NCI-H146 (cell line): ENCODE results near the gene TRERF1.
"Not testable (repeated sequence)": the region's sequence is repeated elsewhere in the genome, so short reads cannot be mapped to it uniquely, and the experiment has no call there.

Experiments
- DNase-seq: peaks from one replicate; lab custom pipeline; 2025; lab: John Stamatoyannopoulos, UW

TRERF1 gene

GRCh38 chr6:42222448-42222847, 229.3 kb downstream of the TRERF1 start:
- DNase-seq, result no peak

DNA sequence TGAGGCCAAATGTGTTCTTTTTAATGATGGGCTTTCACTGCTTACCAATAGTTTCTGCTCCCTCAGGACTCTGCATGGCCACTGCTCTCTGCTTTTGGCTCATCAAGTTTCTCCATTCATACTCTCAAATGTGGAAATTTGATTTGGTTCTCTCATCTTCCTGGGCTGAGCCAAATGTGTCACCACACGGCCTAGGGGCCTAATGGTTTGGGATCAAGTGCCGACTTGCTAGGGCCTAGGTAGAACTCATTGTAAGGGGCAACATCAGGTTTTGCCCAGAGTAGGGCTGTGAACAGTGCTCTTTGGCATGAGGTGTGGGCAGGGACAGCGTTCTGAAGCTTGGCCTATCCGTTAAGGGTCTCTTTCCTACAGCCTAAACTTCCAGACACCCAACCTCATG, 230.2 kb downstream of the TRERF1 start:
- no peak for DNase-seq

GRCh38 chr6:42220807-42221206, 230.9 kb downstream of the TRERF1 start:
- DNase-seq, result no peak

DNA sequence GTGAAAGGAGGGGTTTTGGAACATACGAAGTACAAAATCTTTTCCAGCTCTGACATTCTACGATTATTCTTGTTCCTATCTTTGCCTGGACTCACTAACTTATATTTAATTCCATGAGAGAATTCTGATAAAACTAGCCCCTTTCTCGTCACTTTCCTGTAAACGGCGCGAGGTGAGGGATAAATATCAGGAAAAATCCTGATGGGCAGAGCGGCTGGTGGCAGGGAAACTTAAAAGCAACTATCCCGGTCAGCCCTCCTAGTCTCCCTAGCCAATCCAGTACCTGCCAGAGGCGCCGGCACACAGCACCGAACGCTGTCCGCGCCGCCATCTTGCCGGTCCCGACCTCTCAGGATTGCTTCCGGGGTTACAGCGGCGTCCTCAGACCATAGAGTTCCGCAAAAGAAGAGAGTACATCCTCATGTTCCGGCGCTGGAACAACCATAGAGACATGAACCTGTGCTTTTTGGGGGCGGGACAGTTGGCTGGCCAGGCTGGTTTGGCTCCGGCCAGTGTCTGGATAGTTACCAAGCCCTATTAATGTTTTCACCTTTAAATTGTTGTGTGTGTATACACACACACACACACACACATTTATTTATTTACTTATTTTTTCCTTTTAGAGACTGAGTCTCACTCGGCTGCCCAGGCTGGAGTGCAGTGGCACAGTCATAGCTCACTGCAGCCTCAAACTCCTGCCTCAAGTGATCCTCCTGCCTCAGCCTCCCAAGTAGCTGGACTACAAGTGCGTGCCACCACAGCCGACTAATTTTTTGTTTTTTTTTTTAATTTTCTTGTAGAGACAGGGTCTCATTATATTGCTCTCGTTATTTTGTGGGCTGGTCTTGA, 234.0 kb downstream of the TRERF1 start, which contains the start of gene MRPS10:
Gene MRPS10, minus strand, starts transcription at position 343 of the 849 bp plus-strand sequence. Its CDS starts 12 bp downstream, at position 331.
- DNase-seq, result peak; percentile 98

DNA sequence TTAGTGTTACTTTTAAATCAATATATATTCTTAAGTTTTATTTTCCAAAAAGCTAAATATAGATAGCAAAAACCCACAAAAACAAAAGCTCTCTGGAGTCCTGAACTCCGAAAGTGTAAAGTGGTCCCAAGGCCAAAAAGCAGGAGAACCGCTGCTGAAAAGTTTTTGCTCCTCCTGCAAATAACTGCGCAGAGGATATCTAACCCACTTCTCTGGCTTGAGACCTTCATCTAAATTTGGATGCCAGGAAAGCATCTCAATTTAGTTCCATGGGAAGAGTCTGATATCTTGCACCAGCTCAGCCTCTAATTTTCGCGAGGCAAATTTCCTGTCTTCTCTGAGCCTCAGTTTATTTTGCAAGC, 234.6 kb downstream of the TRERF1 start:
- DNase-seq, result no peak

DNA sequence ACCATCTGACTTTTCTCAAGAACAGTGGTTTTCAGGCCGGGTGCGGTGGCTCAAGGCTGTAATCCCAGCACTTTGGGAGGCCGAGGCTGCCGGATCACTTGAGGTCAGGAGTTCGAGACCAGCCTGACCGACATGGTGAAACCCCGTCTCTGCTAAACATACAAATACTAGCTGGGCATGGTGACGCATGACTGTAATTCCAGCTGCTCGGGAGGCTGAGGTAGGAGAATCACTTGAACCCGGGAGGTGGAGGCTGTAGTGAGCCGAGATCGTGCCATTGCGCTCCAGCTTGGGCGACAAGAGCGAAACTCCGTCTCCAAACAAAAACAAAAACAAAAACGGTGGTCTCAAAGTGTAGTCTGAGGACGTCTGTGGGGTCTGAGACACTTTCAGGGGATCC, 235.2 kb downstream of the TRERF1 start:
- DNase-seq, result not testable (repeated sequence)

DNA sequence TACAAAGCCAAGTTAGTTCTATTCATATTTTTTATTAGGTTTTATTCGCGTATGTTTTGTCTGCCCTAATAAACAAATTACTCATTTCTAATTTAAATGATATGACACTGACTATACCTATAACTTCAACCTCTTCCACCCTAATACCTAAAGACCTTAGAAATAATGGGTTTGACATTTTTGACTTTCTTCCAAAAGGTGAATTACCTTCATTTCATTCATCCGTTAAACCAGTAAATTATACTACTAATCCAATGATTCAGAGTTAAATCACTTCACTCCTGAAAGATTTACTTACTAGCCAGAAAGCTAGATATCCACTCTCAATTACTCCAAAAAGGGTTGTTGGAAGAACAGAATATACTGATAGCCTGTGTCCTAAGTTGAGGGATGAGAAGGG, 239.3 kb downstream of the TRERF1 start:
- DNase-seq, result no peak

DNA sequence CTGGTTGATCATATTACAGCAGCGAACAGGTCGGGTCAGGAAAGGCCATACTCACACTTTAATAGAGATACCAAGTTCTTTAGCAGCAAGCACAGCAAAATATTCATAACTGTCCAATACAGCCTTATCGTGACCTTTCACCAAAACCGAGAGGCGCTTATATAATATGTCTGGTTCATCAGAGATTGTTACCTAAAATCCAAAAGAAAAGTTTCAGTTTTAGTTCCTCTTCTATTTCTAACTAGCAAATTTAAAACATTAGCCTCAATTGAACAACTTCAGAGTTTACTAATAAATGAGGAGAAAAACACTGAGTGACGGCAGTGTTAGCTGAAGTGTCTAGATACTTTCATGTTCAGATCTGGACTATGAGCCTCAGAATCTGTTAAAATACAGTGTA, 240.0 kb downstream of the TRERF1 start:
- no peak for DNase-seq

GRCh38 chr6:42210551-42210950, 241.2 kb downstream of the TRERF1 start:
- peak; percentile 25 for DNase-seq

GRCh38 chr6:42207559-42207958, 244.2 kb downstream of the TRERF1 start:
- not testable (repeated sequence) for DNase-seq

GRCh38 chr6:42204768-42205282, 246.9 kb downstream of the TRERF1 start:
- DNase-seq, result no peak

DNA sequence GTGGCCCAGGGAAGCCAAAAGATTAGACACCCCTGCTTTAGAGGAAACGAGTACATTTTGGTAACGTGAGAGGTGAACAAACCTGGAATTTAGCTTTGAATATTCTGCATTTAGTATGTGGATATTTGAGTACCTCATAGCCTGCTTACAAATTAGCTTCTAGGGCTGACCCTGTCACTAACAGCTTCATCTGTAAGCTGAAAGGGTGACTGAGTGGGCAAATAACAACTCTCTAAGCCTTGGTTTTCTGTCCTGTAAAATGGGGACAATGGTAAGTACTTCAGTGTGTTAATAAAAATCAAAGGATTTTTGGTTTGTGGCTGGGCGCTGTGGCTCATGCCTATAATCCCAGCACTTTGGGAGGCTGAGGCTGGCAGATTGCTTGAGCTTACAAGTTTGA, 248.5 kb downstream of the TRERF1 start:
- DNase-seq, result no peak

GRCh38 chr6:42202131-42202915, 249.4 kb downstream of the TRERF1 start:
- not testable (repeated sequence) for DNase-seq

- no peak for DNase-seq
Observed at GRCh38 chr6:42201382-42201781, 250.3 kb downstream of the TRERF1 start.

DNA sequence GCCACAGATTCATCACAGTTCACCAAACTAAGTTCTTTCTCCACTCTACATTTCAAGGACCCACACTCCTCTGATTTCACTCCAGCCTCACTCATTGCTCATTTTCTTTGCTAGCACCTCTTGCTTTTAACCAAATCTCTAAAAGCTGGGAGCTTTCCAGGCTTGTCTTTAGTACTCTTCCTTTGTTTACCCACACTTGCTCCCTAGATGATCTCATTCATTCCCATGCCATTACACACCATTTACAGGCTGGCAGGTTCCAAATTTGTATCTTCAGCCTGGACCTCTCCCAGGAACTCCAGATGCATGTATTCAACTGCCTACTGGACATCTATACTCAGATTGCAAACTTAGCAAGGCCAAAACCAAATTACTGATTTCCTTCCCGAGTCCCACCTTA, 251.7 kb downstream of the TRERF1 start:
- DNase-seq, result no peak

GRCh38 chr6:42199106-42199981, 252.4 kb downstream of the TRERF1 start:
- DNase-seq, result no peak

- no peak for DNase-seq
Observed at GRCh38 chr6:42197555-42198362, 254.0 kb downstream of the TRERF1 start.

GRCh38 chr6:42195415-42195814, 256.3 kb downstream of the TRERF1 start:
- DNase-seq, result no peak

DNA sequence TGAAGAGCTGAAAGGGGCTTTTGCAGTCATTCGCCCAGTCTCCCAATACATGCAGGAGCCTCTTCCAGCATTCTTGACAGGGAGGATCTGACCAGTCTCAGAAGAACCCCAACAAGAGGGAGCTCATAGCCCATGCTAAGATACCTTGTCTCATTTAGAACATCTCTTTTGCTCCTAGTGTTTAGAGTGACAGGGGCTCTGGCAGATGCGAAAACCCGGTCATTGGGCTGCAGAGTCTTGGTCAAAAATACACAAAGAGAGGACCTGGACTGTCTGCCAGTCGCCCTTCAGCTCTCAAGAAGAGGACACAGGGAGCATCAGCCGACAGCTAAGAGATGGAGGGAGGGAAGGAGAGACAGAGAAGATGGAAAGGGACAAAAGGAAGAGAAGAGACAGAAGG, 257.7 kb downstream of the TRERF1 start:
- DNase-seq, result no peak

DNA sequence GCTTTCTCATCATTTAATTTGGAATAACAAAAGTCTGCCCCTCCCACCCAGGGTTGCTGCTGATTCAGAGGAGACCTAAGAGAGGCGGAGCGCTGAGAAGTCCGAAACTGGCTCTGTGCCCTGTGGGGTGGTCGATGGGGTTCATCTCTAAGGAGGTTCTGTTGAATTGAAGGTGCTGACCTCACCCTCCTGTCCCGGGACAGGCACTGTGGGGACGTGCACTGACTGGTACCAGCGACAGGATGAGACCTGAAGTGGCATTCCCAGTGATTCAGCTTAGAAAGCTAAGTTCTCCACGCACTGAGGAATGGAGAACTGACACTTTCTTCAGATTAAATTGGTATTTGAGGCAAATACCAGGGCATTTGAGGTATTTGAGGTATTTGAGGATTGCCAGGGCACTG, 258.2 kb downstream of the TRERF1 start:
- DNase-seq, result no peak

- DNase-seq, result not testable (repeated sequence)
Observed at GRCh38 chr6:42192385-42192784, 259.3 kb downstream of the TRERF1 start.
